ENCODE results near the gene LRFN4.

The LRFN4 gene

GRCh38 chr11:66845876-66846212 lies 11.0 kb upstream of the LRFN4 start:
- DNase-seq: no peak

GRCh38 chr11:66846671-66847091 lies 10.2 kb upstream of the LRFN4 start:
- no peak for DNase-seq

GRCh38 chr11:66847461-66848232 lies 9.2 kb upstream of the LRFN4 start:
- no peak for DNase-seq

- DNase-seq: no peak
Observed at GRCh38 chr11:66848671-66849500, 8.0 kb upstream of the LRFN4 start.

- no peak for DNase-seq
Observed at GRCh38 chr11:66849501-66850234, 7.2 kb upstream of the LRFN4 start.

GRCh38 chr11:66850235-66850587 lies 6.7 kb upstream of the LRFN4 start:
- no peak for DNase-seq

GRCh38 chr11:66850588-66851238 lies 6.2 kb upstream of the LRFN4 start:
- DNase-seq: no peak

GRCh38 chr11:66851239-66851596 lies 5.6 kb upstream of the LRFN4 start:
- no peak for DNase-seq

- DNase-seq: no peak
Observed at GRCh38 chr11:66851698-66852465, 5.0 kb upstream of the LRFN4 start.

- no peak for DNase-seq
Observed at GRCh38 chr11:66852466-66853241, 4.2 kb upstream of the LRFN4 start.

- no peak for DNase-seq
Observed at GRCh38 chr11:66853242-66854229, 3.3 kb upstream of the LRFN4 start.

GRCh38 chr11:66854231-66854661 lies 2.6 kb upstream of the LRFN4 start:
- no peak for DNase-seq

- no peak for DNase-seq
Observed at GRCh38 chr11:66854729-66855211, 2.1 kb upstream of the LRFN4 start.

- no peak for DNase-seq
Observed at GRCh38 chr11:66855574-66856495, 1.0 kb upstream of the LRFN4 start.

GRCh38 chr11:66857234-66857926 lies 516 bp downstream of the LRFN4 start:
- no peak for DNase-seq

GRCh38 chr11:66857927-66858185 lies 992 bp downstream of the LRFN4 start:
- no peak for DNase-seq

GRCh38 chr11:66858186-66858938 lies 1.5 kb downstream of the LRFN4 start:
- DNase-seq: no peak
